ENCODE data around the gene BTBD9. TPM values are rescaled to one million over a fixed set of nuclear protein-coding genes. Genes with fewer than 3 reads are reported as not detected.

The BTBD9 gene
- total and polyA plus RNA-seq, 2 donors (not counting 3 experiments of a cell fraction or from before 2014, with no cell fraction given) = 4.9 to 15.0 TPM

DNA sequence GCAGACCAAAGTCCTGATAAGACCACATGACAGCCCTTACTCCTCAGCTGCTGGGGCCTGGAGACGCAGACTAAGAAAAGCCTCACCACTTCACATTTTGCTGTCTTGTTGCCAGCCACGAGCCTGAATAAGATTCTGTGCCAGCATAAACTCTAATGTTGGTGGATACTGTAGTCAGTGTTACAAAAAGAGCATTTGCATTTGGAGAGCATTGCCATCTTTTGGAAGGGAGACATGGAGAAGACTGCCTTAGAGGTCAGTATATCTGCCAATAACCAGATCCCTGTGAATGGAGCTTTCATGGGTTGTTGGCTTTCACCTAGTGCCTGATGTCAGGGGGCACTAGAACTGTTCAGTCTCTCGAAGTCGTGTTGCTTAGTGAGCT is 505.0 kb downstream of the BTBD9 start:
- H3K9me1 ChIP-seq (replicated peaks; ENCODE audit: control insufficient read depth, extremely low read depth, insufficient read depth, low read length) = no peaks in the 10 kb centered on the region
- ChIA-PET CTCF (interaction anchor here (0.9 kb wide), 1 partner anchor 8 kb away, joined by 3 read pairs; no protein-coding TSS in a partner anchor), POLR2A (no interaction called here)
- H3K9me3 ChIP-seq (replicated peaks; ENCODE audit: control insufficient read depth, insufficient read depth, low read length) = no peaks in the 10 kb centered on the region
- no peak for DNase-seq (ENCODE audit: low read depth, low spot score)
- H4K20me1 ChIP-seq (replicated peaks; ENCODE audit: control insufficient read depth, extremely low read depth, insufficient read depth, low read length) = no peaks in the 10 kb centered on the region
- H3K27ac ChIP-seq (ENCODE audit: insufficient read depth, low read depth, low read length) = no peak overlapping the region
- H3K4me1 ChIP-seq (ENCODE audit: control insufficient read depth, extremely low read depth, insufficient read depth, low read length) = no peaks in the 10 kb centered on the region
- no peak overlapping the region for H3K4me2 ChIP-seq (ENCODE audit: insufficient read depth, low read length)
- FAIRE-seq = no peak
- dilution Hi-C loops (cut with MboI; ENCODE audit: extremely low pct_ligation_motif_present, low sequenced_read_pairs) (no loop called here), intact Hi-C loops (cut with micrococcal nuclease) (no loop called here)
- H3K27me3 ChIP-seq (ENCODE audit: control insufficient read depth in 2 of 2, insufficient read depth in 2 of 2, low read length in 2 of 2) = no peaks in the 10 kb centered on the region
- no TSS peak for BruUV-seq (replicated peaks)
- no peak overlapping the region for H3K9ac ChIP-seq (replicated peaks; ENCODE audit: extremely low read depth, insufficient read depth, low read length)
- H2AFZ ChIP-seq (ENCODE audit: low read depth, low read length) = no peak overlapping the region
- TF ChIP-seq POLR2A (IDR thresholded peaks at IDR 0.05; ENCODE audit: low read depth, low read length) (no peak), POLR2AphosphoS5 (IDR thresholded peaks at IDR 0.05; ENCODE audit: insufficient read depth, low read depth, low read length) (no peak), EZH2 (IDR thresholded peaks at IDR 0.05; ENCODE audit: borderline replicate concordance, low read depth, low read length, severe bottlenecking) (no peak), GATA2 (IDR thresholded peaks at IDR 0.05; ENCODE audit: insufficient read depth, insufficient read length, low read depth, low read length) (no peak)
- TF ChIP-seq, protein P1, sequence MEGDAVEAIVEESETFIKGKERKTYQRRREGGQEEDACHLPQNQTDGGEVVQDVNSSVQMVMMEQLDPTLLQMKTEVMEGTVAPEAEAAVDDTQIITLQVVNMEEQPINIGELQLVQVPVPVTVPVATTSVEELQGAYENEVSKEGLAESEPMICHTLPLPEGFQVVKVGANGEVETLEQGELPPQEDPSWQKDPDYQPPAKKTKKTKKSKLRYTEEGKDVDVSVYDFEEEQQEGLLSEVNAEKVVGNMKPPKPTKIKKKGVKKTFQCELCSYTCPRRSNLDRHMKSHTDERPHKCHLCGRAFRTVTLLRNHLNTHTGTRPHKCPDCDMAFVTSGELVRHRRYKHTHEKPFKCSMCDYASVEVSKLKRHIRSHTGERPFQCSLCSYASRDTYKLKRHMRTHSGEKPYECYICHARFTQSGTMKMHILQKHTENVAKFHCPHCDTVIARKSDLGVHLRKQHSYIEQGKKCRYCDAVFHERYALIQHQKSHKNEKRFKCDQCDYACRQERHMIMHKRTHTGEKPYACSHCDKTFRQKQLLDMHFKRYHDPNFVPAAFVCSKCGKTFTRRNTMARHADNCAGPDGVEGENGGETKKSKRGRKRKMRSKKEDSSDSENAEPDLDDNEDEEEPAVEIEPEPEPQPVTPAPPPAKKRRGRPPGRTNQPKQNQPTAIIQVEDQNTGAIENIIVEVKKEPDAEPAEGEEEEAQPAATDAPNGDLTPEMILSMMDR (IDR thresholded peaks at IDR 0.05; ENCODE audit: extremely low read depth in 1 of 2, insufficient read depth in 1 of 2, low read depth in 1 of 2, low read length in 2 of 2) = no peak
- TF ChIP-seq, protein P2, sequence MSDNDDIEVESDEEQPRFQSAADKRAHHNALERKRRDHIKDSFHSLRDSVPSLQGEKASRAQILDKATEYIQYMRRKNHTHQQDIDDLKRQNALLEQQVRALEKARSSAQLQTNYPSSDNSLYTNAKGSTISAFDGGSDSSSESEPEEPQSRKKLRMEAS (IDR thresholded peaks at IDR 0.05; ENCODE audit: insufficient read depth, insufficient read length) = no peak
- H3K36me3 ChIP-seq (ENCODE audit: control insufficient read depth in 2 of 2, extremely low read depth in 1 of 2, insufficient read depth in 2 of 2, low read length in 2 of 2) = peaks cover 0 to 2% of the 10 kb centered on the region in 2 experiments
- peaks cover 13% of the 10 kb centered on the region for H3K79me2 ChIP-seq (ENCODE audit: control insufficient read depth, insufficient read depth, low read length)
- no peak overlapping the region for H3K4me3 ChIP-seq (replicated peaks in 1 of 3; ENCODE audit: insufficient read depth in 1 of 3, low read depth in 1 of 3, low read length in 3 of 3)

Measured in endothelial cell of umbilical vein (primary cell).